Epithelial cell of prostate (primary cell): ENCODE results near the gene CYP46A1.

Experiments
- DNase-seq: peaks from one replicate; pipeline ENCODE4 v3.0.0-alpha.2; 2011; ENCODE audit warnings: low read depth, low spot score
- H3K27ac ChIP-seq: fragments of 450-650 bp; 2 replicates; pipeline ENCODE4 v1.5.1; 2017; ENCODE audit warnings: mild to moderate bottlenecking

CYP46A1 gene

DNA sequence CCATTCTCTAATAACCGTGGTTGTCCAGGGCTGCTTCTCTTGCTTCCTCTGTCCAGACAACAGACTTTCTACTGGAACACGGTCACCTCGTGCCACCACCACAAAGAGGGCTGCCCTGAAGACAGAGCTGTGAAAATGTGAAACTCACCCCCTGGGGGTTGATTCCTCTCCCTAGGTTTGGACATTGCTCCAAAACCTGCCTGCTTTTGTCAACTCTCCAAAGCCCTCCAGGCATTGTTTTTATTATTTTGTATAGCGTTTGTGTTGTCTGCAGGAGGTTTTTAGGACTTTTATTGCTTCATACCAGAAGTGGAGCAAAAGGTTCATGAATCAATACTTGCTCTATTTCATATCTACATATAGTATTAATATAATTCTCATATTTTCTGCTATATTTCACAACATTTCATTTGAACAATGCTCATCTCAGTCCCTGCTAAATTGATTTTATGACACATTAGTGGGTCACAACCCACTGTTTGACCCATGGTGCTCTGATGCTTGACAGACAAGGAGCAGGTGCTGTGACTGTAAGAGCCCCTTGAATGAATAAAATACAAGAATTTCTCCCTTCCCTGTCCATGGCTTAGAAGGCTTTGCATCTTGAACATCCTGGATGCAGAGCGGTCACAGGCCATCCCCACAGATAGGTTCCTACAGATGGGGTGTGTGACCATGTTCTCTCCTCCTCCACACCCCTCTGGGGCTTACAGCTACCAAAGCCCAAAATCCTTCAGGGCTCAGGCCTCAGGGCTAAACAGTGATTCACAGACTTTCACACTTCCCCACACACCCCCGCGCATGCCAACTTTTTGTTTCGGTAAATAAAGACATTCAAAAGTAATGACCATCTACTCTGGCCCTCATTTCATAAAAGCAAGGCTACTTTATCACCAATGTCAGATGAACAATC lies 88.5 kb downstream of the CYP46A1 start:
- no peak for DNase-seq
- no peak overlapping the region for H3K27ac ChIP-seq

DNA sequence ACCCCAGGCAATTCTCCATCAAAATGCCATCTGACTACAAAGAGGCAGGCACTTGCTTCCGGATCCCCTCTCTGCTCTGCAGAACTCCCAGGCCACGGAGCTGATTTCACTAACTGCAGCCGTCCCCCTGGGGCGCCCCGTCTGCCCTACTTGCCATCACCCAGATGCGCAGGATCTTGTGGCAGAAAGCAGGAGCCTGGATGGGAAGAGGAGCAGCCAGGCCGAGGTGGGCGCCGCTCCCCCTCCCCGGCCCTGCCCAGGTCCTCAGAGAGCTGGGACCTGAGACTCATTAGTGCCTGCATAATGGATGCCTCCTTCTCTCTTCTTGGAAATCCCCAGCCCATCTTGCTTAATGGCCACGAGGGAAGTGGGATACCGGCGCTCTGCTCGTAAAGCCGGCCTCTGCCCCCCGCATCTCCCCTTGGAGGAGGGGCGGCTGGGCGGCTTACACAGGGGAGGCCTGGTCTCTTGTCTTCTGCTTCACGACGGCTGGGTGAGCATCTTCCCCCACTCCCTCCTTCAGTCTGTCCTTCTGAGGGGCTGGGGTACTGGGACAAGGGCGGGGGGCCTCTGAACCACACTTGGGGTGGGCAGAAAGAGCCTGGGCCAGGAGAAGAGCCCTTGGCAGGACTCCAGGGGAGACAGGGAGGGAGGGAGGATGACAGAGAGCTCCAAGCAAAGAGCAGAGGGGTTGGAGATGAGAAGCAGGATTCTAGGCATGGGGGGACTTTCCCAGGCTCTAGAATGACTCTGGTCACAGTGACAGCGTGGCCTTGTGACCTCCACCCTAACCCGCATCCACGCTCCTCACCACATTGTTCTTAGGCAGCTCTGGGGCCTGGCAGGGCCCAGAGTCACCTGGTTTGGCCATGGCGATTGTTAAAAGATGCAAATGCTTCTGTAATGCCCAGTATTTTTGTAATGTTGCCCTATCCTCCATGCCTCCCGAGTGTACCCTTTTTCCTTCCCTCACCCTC lies 89.7 kb downstream of the CYP46A1 start:
- no peak for DNase-seq
- no peak overlapping the region for H3K27ac ChIP-seq

DNA sequence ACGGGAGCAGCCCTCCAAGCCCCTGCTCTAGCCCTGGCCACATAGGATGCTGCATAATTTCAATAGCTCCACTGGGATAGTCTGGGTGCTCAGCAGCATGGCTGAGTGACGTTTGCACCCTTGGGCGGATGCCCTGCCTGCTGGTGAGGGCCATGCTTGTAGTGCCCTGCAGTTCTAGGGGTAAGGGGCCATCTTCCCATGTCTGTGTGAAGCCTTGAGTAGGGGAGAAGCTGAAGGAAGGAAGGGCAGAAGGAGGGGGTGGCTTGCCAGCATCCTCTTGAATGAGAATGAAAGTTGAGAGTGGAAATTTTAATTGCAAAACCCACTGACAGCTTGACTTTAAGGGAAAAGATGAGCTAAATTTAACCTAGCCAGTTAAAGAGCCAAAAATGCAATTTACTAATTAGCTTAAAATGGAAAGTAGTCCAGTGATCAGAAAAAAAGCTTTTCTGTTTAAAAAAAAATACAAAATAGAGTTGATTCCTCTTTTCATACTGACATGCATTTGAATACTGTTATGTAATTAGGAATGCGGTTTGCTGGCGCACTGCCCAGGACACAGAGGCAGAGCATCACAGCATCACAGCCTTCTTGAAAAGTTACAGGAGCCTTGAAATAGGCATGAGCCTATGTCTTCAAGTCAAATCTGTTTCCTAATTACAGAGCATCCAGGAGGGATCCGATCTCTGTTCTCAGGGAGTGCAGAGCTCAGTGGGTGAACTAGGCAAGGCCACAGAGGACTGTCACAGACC lies 90.6 kb downstream of the CYP46A1 start:
- no peak for DNase-seq
- H3K27ac ChIP-seq, result no peak overlapping the region

DNA sequence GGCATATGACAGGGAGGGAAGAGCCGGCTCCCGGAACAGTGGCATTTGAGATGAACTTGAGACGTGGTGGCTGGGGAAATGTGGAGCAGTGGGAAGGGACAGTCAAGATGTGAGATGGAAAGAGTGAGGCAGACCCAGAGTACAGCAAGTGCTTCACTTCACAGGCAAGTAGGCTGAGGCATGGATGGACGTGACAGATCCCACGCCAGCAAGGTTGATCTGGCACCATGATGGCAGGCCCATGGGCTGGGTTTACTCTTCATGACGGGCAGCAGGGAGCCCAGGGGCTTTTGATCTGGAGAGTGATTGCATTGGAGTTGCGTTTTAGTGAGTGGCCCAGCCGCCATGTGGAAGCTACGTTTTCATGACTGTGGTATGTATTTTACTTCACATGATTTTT lies 91.3 kb downstream of the CYP46A1 start:
- no peak for DNase-seq
- no peak overlapping the region for H3K27ac ChIP-seq
